A673 (cell line): ENCODE measurements around the gene PDGFRA. TPM values are rescaled to one million over a fixed set of nuclear protein-coding genes. Genes with fewer than 3 reads are reported as not detected.

ENCODE experiments used
- BruUV-seq: library from RNA; stranded (reverse); fragments of 400-500 nt; replicated peaks from 2 replicates; lab custom pipeline; 2021; lab: Mats Ljungman, UMichigan
- CTCF ChIA-PET: fragments of 300-600 bp; sonication (Branson Sonifier 250); formaldehyde crosslinking; loops from one replicate; lab custom pipeline; 2022; ENCODE audit warnings: antibody characterized with exemption; lab: Charles Lee
- POLR2A ChIA-PET: fragments of 300-600 bp; sonication (Branson Sonifier 250); formaldehyde crosslinking; loops from one replicate; lab custom pipeline; 2022; ENCODE audit warnings: antibody characterized with exemption; ENCODE audit not compliant: low non-redundant PET; lab: Charles Lee
- DNase-seq: peaks from one replicate; pipeline ENCODE4 v3.0.0-alpha.2; 2015; ENCODE audit warnings: low spot score
- H3K27ac ChIP-seq: fragments of 200-600 bp; sonication (generic); 2 replicates; pipeline ENCODE4 v1.5.1; 2016; ENCODE audit warnings: mixed run types, low read depth, mild to moderate bottlenecking, mixed read lengths, antibody characterized with exemption, low read length; ENCODE audit not compliant: poor library complexity, severe bottlenecking
- H3K27me3 ChIP-seq: fragments of 200-600 bp; sonication (generic); replicated peaks from 2 replicates; pipeline ENCODE4 v1.6.1; 2017; ENCODE audit warnings: mixed run types, low read depth, mild to moderate bottlenecking, mixed read lengths, antibody characterized with exemption, low read length; ENCODE audit not compliant: insufficient read depth, poor library complexity
- H3K36me3 ChIP-seq: fragments of 200-600 bp; sonication (generic); 2 replicates; pipeline ENCODE4 v1.6.1; 2016; ENCODE audit warnings: mixed run types, mild to moderate bottlenecking, mixed read lengths, antibody characterized with exemption, low read length; ENCODE audit not compliant: insufficient read depth, poor library complexity, severe bottlenecking
- H3K4me1 ChIP-seq: fragments of 200-600 bp; sonication (generic); 2 replicates; pipeline ENCODE4 v1.6.1; 2017; ENCODE audit warnings: mixed run types, mild to moderate bottlenecking, mixed read lengths, antibody characterized with exemption, low read length; ENCODE audit not compliant: insufficient read depth, poor library complexity, severe bottlenecking
- H3K4me3 ChIP-seq: fragments of 200-600 bp; sonication (generic); 2 replicates; pipeline ENCODE4 v1.5.1; 2016; ENCODE audit warnings: low read depth, mixed run types, mild to moderate bottlenecking, mixed read lengths, low read length; ENCODE audit not compliant: poor library complexity, severe bottlenecking
- H3K9me3 ChIP-seq: fragments of 200-600 bp; sonication (generic); 2 replicates; pipeline ENCODE4 v1.6.1; 2016; ENCODE audit warnings: mixed run types, low read depth, mild to moderate bottlenecking, mixed read lengths, antibody characterized with exemption, low read length; ENCODE audit not compliant: poor library complexity, severe bottlenecking
- EZH2 ChIP-seq: fragments of 200-600 bp; sonication (generic); IDR thresholded peaks from 2 replicates; pipeline ENCODE4 v1.6.1; 2017; ENCODE audit warnings: borderline replicate concordance, low read depth, mild to moderate bottlenecking, mixed read lengths, antibody characterized with exemption, low read length; ENCODE audit not compliant: poor library complexity, severe bottlenecking
- intact Hi-C: fragments of 100-400 bp; cut with micrococcal nuclease; formaldehyde crosslinking; loops from one replicate; pipeline ENCODE4 v1.10.0; 2022; ENCODE audit not compliant: unreplicated experiment
- total RNA-seq: library from RNA; stranded (reverse); gene quantifications from 2 replicates; pipeline ENCODE4 v1.2.3, GENCODE V29; 2021
- TF ChIP-seq, protein P1 (sequence below): fragments of 300-800, 200-600 bp; sonication (generic); conservative IDR thresholded peaks from 2 replicates; pipeline ENCODE4 v1.5.1; 2017; ENCODE audit warnings: low read depth, mild to moderate bottlenecking, antibody characterized with exemption, low read length, moderate library complexity, mixed read lengths

The PDGFRA gene
- total RNA-seq, 1 experiment from 2014 or later = 0.24 TPM

DNA sequence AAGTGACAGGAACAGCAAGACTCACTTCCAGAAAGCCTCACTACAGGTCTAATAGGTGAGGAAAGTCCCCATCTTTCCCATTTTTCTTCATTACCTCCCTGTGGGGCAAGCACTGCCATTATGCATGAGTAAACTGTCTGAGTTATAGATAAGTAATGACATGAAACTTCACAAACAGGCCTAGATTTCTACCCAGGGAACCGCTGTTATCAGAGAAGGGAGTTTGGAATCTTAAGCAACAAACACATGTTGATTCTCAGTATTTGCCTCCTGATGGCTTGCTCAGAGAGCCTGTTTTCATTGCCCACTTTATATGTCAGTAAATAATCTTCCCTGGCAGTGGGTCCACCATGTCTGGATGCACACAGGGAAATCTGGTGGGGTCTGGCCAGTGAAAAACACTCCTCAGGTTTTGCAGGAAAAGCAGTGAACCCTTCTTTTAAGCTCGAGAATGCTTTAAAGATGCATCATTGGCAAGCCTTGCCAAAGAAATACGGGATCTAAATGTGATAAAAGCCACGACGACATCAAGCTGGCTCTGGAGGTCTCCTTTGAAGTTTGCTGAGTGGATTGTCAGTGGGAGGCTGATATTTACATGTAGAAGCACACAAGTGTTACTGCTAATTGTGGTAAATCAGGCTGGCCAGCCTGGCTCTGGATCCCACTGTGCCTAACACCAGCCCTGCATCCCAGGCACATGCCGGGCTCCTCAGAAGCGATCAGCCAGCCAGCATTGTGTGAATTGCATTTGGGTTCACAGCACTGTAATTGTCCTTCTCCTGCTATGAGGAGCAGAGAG, 25.2 kb downstream of the PDGFRA start:
- TF ChIP-seq EZH2 = no peak
- TF ChIP-seq, protein P1, sequence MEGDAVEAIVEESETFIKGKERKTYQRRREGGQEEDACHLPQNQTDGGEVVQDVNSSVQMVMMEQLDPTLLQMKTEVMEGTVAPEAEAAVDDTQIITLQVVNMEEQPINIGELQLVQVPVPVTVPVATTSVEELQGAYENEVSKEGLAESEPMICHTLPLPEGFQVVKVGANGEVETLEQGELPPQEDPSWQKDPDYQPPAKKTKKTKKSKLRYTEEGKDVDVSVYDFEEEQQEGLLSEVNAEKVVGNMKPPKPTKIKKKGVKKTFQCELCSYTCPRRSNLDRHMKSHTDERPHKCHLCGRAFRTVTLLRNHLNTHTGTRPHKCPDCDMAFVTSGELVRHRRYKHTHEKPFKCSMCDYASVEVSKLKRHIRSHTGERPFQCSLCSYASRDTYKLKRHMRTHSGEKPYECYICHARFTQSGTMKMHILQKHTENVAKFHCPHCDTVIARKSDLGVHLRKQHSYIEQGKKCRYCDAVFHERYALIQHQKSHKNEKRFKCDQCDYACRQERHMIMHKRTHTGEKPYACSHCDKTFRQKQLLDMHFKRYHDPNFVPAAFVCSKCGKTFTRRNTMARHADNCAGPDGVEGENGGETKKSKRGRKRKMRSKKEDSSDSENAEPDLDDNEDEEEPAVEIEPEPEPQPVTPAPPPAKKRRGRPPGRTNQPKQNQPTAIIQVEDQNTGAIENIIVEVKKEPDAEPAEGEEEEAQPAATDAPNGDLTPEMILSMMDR = no peak
- BruUV-seq = no TSS peak
- Histone ChIP-seq H3K9me3 (no peaks in the 10 kb centered on the region), H3K4me1 (no peaks in the 10 kb centered on the region), H3K27ac (no peak overlapping the region), H3K4me3 (no peak overlapping the region), H3K36me3 (no peaks in the 10 kb centered on the region), H3K27me3 (no peaks in the 10 kb centered on the region)
- intact Hi-C loops = no loop called here
- POLR2A ChIA-PET = no interaction called here
- CTCF ChIA-PET = no interaction called here
- no peak for DNase-seq

GRCh38 chr4:54254915-54255246, 25.8 kb downstream of the PDGFRA start:
- no peak for DNase-seq
- Histone ChIP-seq H3K27me3 (no peaks in the 10 kb centered on the region), H3K4me3 (no peak overlapping the region), H3K36me3 (no peaks in the 10 kb centered on the region), H3K4me1 (no peaks in the 10 kb centered on the region), H3K27ac (no peak overlapping the region), H3K9me3 (no peaks in the 10 kb centered on the region)
- ChIA-PET CTCF (no interaction called here), POLR2A (no interaction called here)
- TF ChIP-seq, protein P1 = no peak
- TF ChIP-seq EZH2 = no peak
- intact Hi-C loops = no loop called here
- BruUV-seq = no TSS peak

DNA sequence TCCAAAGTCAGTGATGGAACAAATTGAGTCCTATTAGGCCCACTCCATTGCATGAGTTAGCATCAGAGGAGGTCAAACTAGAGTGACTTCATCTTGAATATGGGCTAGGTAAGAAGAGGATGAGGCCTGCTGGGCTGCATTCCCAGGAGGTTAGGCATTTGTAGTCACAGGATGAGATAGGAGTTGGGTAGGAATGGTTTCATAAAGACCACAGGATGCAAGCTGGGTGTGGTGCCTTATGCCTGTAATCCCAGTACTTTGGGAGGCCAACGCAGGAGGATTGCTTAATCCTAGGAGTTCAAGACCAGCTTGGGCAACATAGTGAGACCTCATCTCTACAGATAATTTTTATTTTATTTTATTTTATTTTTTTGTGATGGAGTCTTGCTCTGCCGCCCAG, 26.8 kb downstream of the PDGFRA start:
- Histone ChIP-seq H3K36me3 (no peaks in the 10 kb centered on the region), H3K27ac (no peak overlapping the region), H3K4me1 (no peaks in the 10 kb centered on the region), H3K4me3 (no peak overlapping the region), H3K27me3 (no peaks in the 10 kb centered on the region), H3K9me3 (no peaks in the 10 kb centered on the region)
- POLR2A ChIA-PET = no interaction called here
- CTCF ChIA-PET = no interaction called here
- TF ChIP-seq, protein P1 = no peak
- no peak for TF ChIP-seq EZH2
- intact Hi-C loops = no loop called here
- no TSS peak for BruUV-seq
- no peak for DNase-seq
